Parathyroid adenoma (tissue), 2 donors: ENCODE data around the gene KCTD10.
"Not testable (repeated sequence)": the region's sequence is repeated elsewhere in the genome, so short reads cannot be mapped to it uniquely, and the experiment has no call there.

Experiments used
- H2AFZ ChIP-seq: fragments of 300-600 bp; sonication (generic); one replicate; pipeline ENCODE4 v1.7.0; 2017; ENCODE audit warnings: antibody characterized with exemption, mild to moderate bottlenecking
- H3K27ac ChIP-seq: fragments of 300-600 bp; sonication (generic); one replicate; pipeline ENCODE4 v1.7.0; 2017
- H3K27me3 ChIP-seq: fragments of 300-600 bp; sonication (generic); one replicate; pipeline ENCODE4 v1.7.0; 2017; ENCODE audit warnings: low read length; ENCODE audit not compliant: control insufficient read depth, insufficient read depth
- H3K36me3 ChIP-seq: fragments of 300-600 bp; sonication (generic); one replicate; pipeline ENCODE4 v1.7.0; 2017; ENCODE audit warnings: low read length; ENCODE audit not compliant: control insufficient read depth, insufficient read depth
- H3K4me1 ChIP-seq: fragments of 300-600 bp; sonication (generic); one replicate; pipeline ENCODE4 v1.7.0; 2017; ENCODE audit warnings: control low read depth
- H3K4me2 ChIP-seq: fragments of 300-600 bp; sonication (generic); one replicate; pipeline ENCODE4 v1.7.0; 2017; ENCODE audit warnings: low read length
- H3K4me3 ChIP-seq: fragments of 300-600 bp; sonication (generic); one replicate; pipeline ENCODE4 v1.7.0; 2017; ENCODE audit warnings: low read depth, low read length
- H3K79me2 ChIP-seq: fragments of 300-600 bp; sonication (generic); one replicate; pipeline ENCODE4 v1.7.0; 2017; ENCODE audit warnings: control low read depth
- H3K9ac ChIP-seq: fragments of 300-600 bp; sonication (generic); one replicate; pipeline ENCODE4 v1.7.0; 2017; ENCODE audit warnings: mild to moderate bottlenecking
- H3K9me3 ChIP-seq: fragments of 300-600 bp; sonication (generic); one replicate; pipeline ENCODE4 v1.7.0; 2017; ENCODE audit warnings: low read length; ENCODE audit not compliant: control insufficient read depth
- TF ChIP-seq, protein P1 (sequence below): fragments of 300-600 bp; sonication (generic); IDR thresholded peaks from one replicate; pipeline ENCODE4 v1.7.0; 2017; ENCODE audit warnings: antibody characterized with exemption, mild to moderate bottlenecking
- donor health status: primary hyperparathyroidism.

The KCTD10 gene

GRCh38 chr12:109446869-109447268 is 30.2 kb downstream of the KCTD10 start:
- TF ChIP-seq, protein P1, sequence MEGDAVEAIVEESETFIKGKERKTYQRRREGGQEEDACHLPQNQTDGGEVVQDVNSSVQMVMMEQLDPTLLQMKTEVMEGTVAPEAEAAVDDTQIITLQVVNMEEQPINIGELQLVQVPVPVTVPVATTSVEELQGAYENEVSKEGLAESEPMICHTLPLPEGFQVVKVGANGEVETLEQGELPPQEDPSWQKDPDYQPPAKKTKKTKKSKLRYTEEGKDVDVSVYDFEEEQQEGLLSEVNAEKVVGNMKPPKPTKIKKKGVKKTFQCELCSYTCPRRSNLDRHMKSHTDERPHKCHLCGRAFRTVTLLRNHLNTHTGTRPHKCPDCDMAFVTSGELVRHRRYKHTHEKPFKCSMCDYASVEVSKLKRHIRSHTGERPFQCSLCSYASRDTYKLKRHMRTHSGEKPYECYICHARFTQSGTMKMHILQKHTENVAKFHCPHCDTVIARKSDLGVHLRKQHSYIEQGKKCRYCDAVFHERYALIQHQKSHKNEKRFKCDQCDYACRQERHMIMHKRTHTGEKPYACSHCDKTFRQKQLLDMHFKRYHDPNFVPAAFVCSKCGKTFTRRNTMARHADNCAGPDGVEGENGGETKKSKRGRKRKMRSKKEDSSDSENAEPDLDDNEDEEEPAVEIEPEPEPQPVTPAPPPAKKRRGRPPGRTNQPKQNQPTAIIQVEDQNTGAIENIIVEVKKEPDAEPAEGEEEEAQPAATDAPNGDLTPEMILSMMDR, result no peak
- H3K79me2 ChIP-seq, result no peaks in the 10 kb centered on the region
- H3K4me2 ChIP-seq, result no peak overlapping the region
- H3K4me1 ChIP-seq, result no peaks in the 10 kb centered on the region
- H3K36me3 ChIP-seq, result no peaks in the 10 kb centered on the region
- H2AFZ ChIP-seq, result no peak overlapping the region
- H3K27ac ChIP-seq, result no peak overlapping the region
- H3K27me3 ChIP-seq, result no peaks in the 10 kb centered on the region
- H3K4me3 ChIP-seq, result no peak overlapping the region
- H3K9me3 ChIP-seq, result no peaks in the 10 kb centered on the region
- no peak overlapping the region for H3K9ac ChIP-seq

- Histone ChIP-seq H3K9me3 (no peaks in the 10 kb centered on the region), H3K27ac (no peak overlapping the region), H3K36me3 (no peaks in the 10 kb centered on the region), H3K4me3 (no peak overlapping the region), H3K4me1 (no peaks in the 10 kb centered on the region), H3K9ac (no peak overlapping the region), H3K27me3 (no peaks in the 10 kb centered on the region), H3K4me2 (no peak overlapping the region), H2AFZ (no peak overlapping the region), H3K79me2 (no peaks in the 10 kb centered on the region)
- TF ChIP-seq, protein P1, result no peak
These were observed 31.9 kb downstream of the KCTD10 start for GRCh38 chr12:109445191-109445609.

- H2AFZ ChIP-seq, result no peak overlapping the region
- no peaks in the 10 kb centered on the region for H3K27me3 ChIP-seq
- no peak overlapping the region for H3K4me2 ChIP-seq
- H3K4me1 ChIP-seq, result no peaks in the 10 kb centered on the region
- H3K27ac ChIP-seq, result no peak overlapping the region
- no peaks in the 10 kb centered on the region for H3K9me3 ChIP-seq
- no peaks in the 10 kb centered on the region for H3K36me3 ChIP-seq
- H3K9ac ChIP-seq, result no peak overlapping the region
- TF ChIP-seq, protein P1, result no peak
- no peak overlapping the region for H3K4me3 ChIP-seq
- H3K79me2 ChIP-seq, result no peaks in the 10 kb centered on the region
These were observed 32.8 kb downstream of the KCTD10 start for GRCh38 chr12:109444259-109444658.

- TF ChIP-seq, protein P1, result no peak
- H3K79me2 ChIP-seq, result no peaks in the 10 kb centered on the region
- no peaks in the 10 kb centered on the region for H3K36me3 ChIP-seq
- H3K9ac ChIP-seq, result no peak overlapping the region
- H3K27me3 ChIP-seq, result no peaks in the 10 kb centered on the region
- H3K27ac ChIP-seq, result no peak overlapping the region
- H3K4me1 ChIP-seq, result no peaks in the 10 kb centered on the region
- no peak overlapping the region for H3K4me3 ChIP-seq
- H3K4me2 ChIP-seq, result no peak overlapping the region
- no peaks in the 10 kb centered on the region for H3K9me3 ChIP-seq
- no peak overlapping the region for H2AFZ ChIP-seq
These were observed 33.3 kb downstream of the KCTD10 start for GRCh38 chr12:109443794-109444193.

DNA sequence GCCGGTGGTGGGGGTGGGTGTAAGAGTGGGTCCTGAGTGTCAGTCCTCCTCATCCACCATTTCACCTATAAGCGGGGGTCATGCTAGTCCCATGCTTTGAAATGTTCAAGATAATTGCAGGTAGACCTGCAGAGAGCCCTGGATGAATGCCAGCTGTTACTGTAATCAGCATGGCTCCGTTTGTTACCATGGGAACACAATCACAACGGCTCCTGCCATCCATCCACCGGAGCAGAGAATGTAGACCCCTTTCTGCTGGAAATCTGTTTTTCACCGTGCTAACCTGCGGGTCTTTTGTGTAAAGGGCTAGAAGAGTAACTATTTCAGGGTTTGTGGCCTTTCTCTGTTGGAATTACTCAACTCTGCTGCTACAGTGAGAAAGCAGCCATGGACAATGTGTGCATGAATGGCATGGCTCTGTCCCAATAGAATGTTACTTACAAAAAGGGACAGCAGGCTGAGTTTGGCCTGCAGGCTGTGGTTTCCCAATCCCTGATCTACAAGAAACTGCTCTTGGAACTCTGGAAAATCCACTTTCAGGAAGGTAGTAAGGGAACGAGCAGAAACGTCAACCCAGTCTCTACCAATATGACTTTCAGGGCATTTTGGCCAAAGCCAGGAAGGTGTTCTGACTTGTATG is 36.1 kb downstream of the KCTD10 start:
- Histone ChIP-seq H3K79me2 (no peaks in the 10 kb centered on the region), H3K27me3 (no peaks in the 10 kb centered on the region), H3K4me1 (no peaks in the 10 kb centered on the region), H3K27ac (no peak overlapping the region), H3K4me2 (no peak overlapping the region), H3K4me3 (no peak overlapping the region), H2AFZ (no peak overlapping the region), H3K9me3 (no peaks in the 10 kb centered on the region), H3K36me3 (no peaks in the 10 kb centered on the region), H3K9ac (no peak overlapping the region)
- TF ChIP-seq, protein P1, result no peak

DNA sequence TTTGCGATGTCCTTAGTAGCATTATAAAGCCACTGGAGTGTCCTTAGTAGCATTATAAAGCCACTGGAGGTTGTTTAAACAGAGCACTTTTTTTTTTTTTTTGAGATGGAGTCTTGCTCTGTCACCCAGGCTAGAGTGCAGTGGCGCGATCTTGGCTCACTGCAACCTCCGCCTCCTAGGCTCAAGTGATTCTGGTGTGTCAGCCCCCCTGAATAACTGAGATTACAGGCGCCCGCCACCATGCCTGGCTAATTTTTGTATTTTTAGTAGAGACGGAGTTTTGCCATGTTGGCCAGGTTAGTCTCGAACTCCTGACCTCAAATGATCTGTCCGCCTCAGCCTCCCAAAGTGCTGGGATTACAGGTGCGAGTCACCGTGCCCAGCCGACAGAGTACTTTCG is 37.1 kb downstream of the KCTD10 start:
- not testable (repeated sequence) for H3K9me3 ChIP-seq, H3K27me3 ChIP-seq, H3K36me3 ChIP-seq, H3K4me3 ChIP-seq, H3K4me1 ChIP-seq, H2AFZ ChIP-seq, H3K79me2 ChIP-seq, H3K4me2 ChIP-seq, H3K27ac ChIP-seq, H3K9ac ChIP-seq
